Ishikawa (cell line): ENCODE measurements around the gene TRAPPC12.

Experiments used
- CEBPB ChIP-seq: IDR thresholded peaks from 2 replicates; pipeline ENCODE4 v1.6.1; 2012
- CREB1 ChIP-seq: IDR thresholded peaks from 2 replicates; pipeline ENCODE4 v1.6.1; 2012; ENCODE audit warnings: low read depth
- EGR1 ChIP-seq: IDR thresholded peaks from 2 replicates; pipeline ENCODE4 v1.6.1; 2012
- EP300 ChIP-seq: IDR thresholded peaks from 2 replicates; pipeline ENCODE4 v1.6.1; 2012; ENCODE audit warnings: borderline replicate concordance
- FOXM1 ChIP-seq: IDR thresholded peaks from 2 replicates; pipeline ENCODE4 v1.6.1; 2012; ENCODE audit warnings: low read depth, borderline replicate concordance
- MAX ChIP-seq: IDR thresholded peaks from 2 replicates; pipeline ENCODE4 v1.6.1; 2012
- NFIC ChIP-seq: IDR thresholded peaks from 2 replicates; pipeline ENCODE4 v1.6.1; 2012
- RAD21 ChIP-seq: IDR thresholded peaks from 2 replicates; pipeline ENCODE4 v1.6.1; 2012; ENCODE audit warnings: low read depth
- REST ChIP-seq: IDR thresholded peaks from 2 replicates; pipeline ENCODE4 v1.6.1; 2012; ENCODE audit warnings: low read depth, mild to moderate bottlenecking
- TAF1 ChIP-seq: IDR thresholded peaks from 2 replicates; pipeline ENCODE4 v1.6.1; 2012; ENCODE audit warnings: low read depth, mild to moderate bottlenecking
- TCF12 ChIP-seq: IDR thresholded peaks from 2 replicates; pipeline ENCODE4 v1.6.1; 2012; ENCODE audit warnings: low read depth
- TEAD4 ChIP-seq: IDR thresholded peaks from 2 replicates; pipeline ENCODE4 v1.6.1; 2012
- USF1 ChIP-seq: IDR thresholded peaks from 2 replicates; pipeline ENCODE4 v1.6.1; 2012
- YY1 ChIP-seq: IDR thresholded peaks from 2 replicates; pipeline ENCODE4 v1.6.1; 2012; ENCODE audit warnings: low read depth
- ZBTB7A ChIP-seq: IDR thresholded peaks from 2 replicates; pipeline ENCODE4 v1.6.1; 2012; ENCODE audit warnings: low read depth

TRAPPC12 gene

GRCh38 chr2:3445891-3446290 lies 66.4 kb downstream of the TRAPPC12 start:
- TF ChIP-seq NFIC (no peak), YY1 (no peak), USF1 (no peak), CREB1 (no peak), ZBTB7A (no peak), REST (no peak), CEBPB (no peak), MAX (no peak), EGR1 (no peak), FOXM1 (no peak), TEAD4 (no peak), RAD21 (no peak), TAF1 (no peak), EP300 (no peak), TCF12 (no peak)

- no peak for TF ChIP-seq MAX
Observed at GRCh38 chr2:3446381-3446780, 66.9 kb downstream of the TRAPPC12 start.

GRCh38 chr2:3447789-3448317 lies 68.4 kb downstream of the TRAPPC12 start:
- no peak for TF ChIP-seq CREB1
- no peak for TF ChIP-seq USF1
- TF ChIP-seq CEBPB = no peak
- TF ChIP-seq TAF1 = no peak
- TF ChIP-seq YY1 = no peak
- no peak for TF ChIP-seq EGR1
- TF ChIP-seq NFIC = no peak
- TF ChIP-seq TEAD4 = no peak
- no peak for TF ChIP-seq RAD21
- TF ChIP-seq REST = no peak
- TF ChIP-seq EP300 = no peak
- TF ChIP-seq MAX = no peak
- TF ChIP-seq FOXM1 = no peak

- TF ChIP-seq ZBTB7A = no peak
- TF ChIP-seq CEBPB = no peak
Observed at GRCh38 chr2:3449086-3449485, 69.6 kb downstream of the TRAPPC12 start.

GRCh38 chr2:3449936-3450335 lies 70.4 kb downstream of the TRAPPC12 start:
- TF ChIP-seq YY1 (no peak), TCF12 (no peak), NFIC (no peak), CEBPB (no peak), ZBTB7A (no peak), FOXM1 (no peak), RAD21 (no peak), CREB1 (no peak), USF1 (no peak), TEAD4 (no peak), EP300 (no peak), EGR1 (no peak), REST (no peak), MAX (no peak), TAF1 (no peak)
